Measurements from ENCODE around the gene LYRM2.

The LYRM2 gene

DNA sequence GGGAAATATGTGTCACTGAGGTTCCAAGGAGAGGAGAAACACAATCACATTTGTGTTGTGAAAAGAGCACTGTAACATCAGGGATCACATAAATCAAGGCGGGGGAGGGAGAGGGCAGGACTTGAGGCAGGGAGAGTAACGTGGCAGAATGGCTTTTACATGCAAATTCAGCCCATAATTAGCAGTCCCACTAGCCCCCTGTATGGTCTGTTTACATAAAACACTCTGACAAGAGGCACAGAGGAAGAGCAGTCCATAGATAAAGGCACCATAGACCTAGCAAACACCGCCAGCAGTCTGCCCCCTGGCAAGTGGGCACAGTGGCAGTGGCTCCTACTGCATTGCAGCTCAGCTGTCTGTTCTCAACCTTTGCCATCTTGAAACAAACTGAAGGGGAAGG is 82.7 kb downstream of the LYRM2 start:
- H3K4me3 ChIP-seq (ENCODE audit: extremely low read depth, insufficient read depth, low read length, poor library complexity, severe bottlenecking) = no peak overlapping the region
- peaks cover 10% of the 10 kb centered on the region for H3K4me1 ChIP-seq (ENCODE audit: control insufficient read depth, insufficient read depth, low read length, poor library complexity, severe bottlenecking)
- H3K27ac ChIP-seq (ENCODE audit: low read depth, low read length, severe bottlenecking) = no peak overlapping the region
- WGBS, 2 experiments (ENCODE audit: insufficient coverage in 2 of 2) = 33 to 43% methylated on average over 1 to 3 of the region's 3 CpGs
- no peaks in the 10 kb centered on the region for H3K36me3 ChIP-seq (ENCODE audit: control insufficient read depth, insufficient read depth, low read length)
- peaks cover 12% of the 10 kb centered on the region for H3K9me3 ChIP-seq (ENCODE audit: control insufficient read depth, low read length)

GRCh38 chr6:89555031-89555430 is 83.5 kb downstream of the LYRM2 start:
- no peak overlapping the region for H3K4me3 ChIP-seq (ENCODE audit: extremely low read depth, insufficient read depth, low read length, poor library complexity, severe bottlenecking)
- no peaks in the 10 kb centered on the region for H3K36me3 ChIP-seq (ENCODE audit: control insufficient read depth, insufficient read depth, low read length)
- peaks cover 12% of the 10 kb centered on the region for H3K9me3 ChIP-seq (ENCODE audit: control insufficient read depth, low read length)
- H3K4me1 ChIP-seq (ENCODE audit: control insufficient read depth, insufficient read depth, low read length, poor library complexity, severe bottlenecking) = peaks cover 8% of the 10 kb centered on the region
- WGBS, 2 experiments (ENCODE audit: insufficient coverage in 2 of 2) = no CpG with 5 or more reads among the region's 4 CpGs
- no peak overlapping the region for H3K27ac ChIP-seq (ENCODE audit: low read depth, low read length, severe bottlenecking)

DNA sequence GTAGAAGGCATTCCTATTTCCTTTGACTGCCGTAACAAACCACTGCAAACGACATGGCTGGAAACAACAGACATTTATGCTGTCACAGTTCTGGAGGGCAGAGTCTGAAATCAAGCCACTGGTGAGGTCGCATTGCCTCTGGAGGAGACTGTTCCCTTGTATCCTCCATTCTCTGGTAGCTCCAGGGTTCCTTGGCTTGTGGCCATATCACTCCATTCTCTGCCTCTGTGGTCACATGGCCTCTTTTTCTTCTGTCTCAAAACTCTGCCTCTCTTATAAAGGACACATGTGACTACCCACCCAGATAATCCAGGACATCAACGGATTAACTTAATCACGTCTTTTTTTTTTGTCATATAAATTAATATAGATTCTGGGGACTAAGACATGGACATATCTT is 84.4 kb downstream of the LYRM2 start:
- H3K27ac ChIP-seq (ENCODE audit: low read depth, low read length, severe bottlenecking) = no peak overlapping the region
- H3K9me3 ChIP-seq (ENCODE audit: control insufficient read depth, low read length) = peaks cover 12% of the 10 kb centered on the region
- H3K36me3 ChIP-seq (ENCODE audit: control insufficient read depth, insufficient read depth, low read length) = no peaks in the 10 kb centered on the region
- H3K4me1 ChIP-seq (ENCODE audit: control insufficient read depth, insufficient read depth, low read length, poor library complexity, severe bottlenecking) = peaks cover 8% of the 10 kb centered on the region
- no peak overlapping the region for H3K4me3 ChIP-seq (ENCODE audit: extremely low read depth, insufficient read depth, low read length, poor library complexity, severe bottlenecking)
- 94 to 98% methylated on average over 3 of the region's 5 CpGs for whole genome bisulfite sequencing, 2 experiments (ENCODE audit: insufficient coverage in 2 of 2)

DNA sequence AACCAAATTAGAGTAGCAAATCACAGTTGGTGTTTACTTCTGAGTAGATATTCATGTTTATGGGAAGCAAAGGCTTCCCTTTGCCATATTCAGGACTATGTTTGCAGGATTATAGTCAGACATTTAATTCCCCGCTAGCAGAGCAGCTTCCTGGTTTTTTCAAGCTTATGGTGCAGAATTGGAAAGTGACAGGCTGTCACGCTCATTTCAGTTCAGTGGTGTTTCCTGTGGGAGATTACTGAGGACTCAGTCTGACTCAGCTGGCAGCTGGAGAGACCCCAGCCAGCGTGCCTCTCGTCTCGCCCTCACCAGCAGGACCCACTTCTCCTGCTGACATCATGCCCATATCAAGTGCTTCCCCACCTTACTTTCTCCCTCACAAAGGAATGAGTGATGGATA is 85.1 kb downstream of the LYRM2 start:
- H3K4me1 ChIP-seq (ENCODE audit: control insufficient read depth, insufficient read depth, low read length, poor library complexity, severe bottlenecking) = peaks cover 8% of the 10 kb centered on the region
- H3K36me3 ChIP-seq (ENCODE audit: control insufficient read depth, insufficient read depth, low read length) = no peaks in the 10 kb centered on the region
- WGBS, 2 experiments (ENCODE audit: insufficient coverage in 2 of 2) = 78 to 100% methylated on average over 1 to 2 of the region's 5 CpGs
- H3K9me3 ChIP-seq (ENCODE audit: control insufficient read depth, low read length) = peaks cover 12% of the 10 kb centered on the region
- no peak overlapping the region for H3K4me3 ChIP-seq (ENCODE audit: extremely low read depth, insufficient read depth, low read length, poor library complexity, severe bottlenecking)
- no peak overlapping the region for H3K27ac ChIP-seq (ENCODE audit: low read depth, low read length, severe bottlenecking)

- 56 to 60% methylated on average over 1 to 2 of the region's 5 CpGs for WGBS, 2 experiments (ENCODE audit: insufficient coverage in 2 of 2)
- Histone ChIP-seq H3K27ac (ENCODE audit: low read depth, low read length, severe bottlenecking) (no peak overlapping the region), H3K9me3 (ENCODE audit: control insufficient read depth, low read length) (no peaks in the 10 kb centered on the region), H3K4me1 (ENCODE audit: control insufficient read depth, insufficient read depth, low read length, poor library complexity, severe bottlenecking) (peaks cover 4% of the 10 kb centered on the region), H3K4me3 (ENCODE audit: extremely low read depth, insufficient read depth, low read length, poor library complexity, severe bottlenecking) (no peak overlapping the region), H3K36me3 (ENCODE audit: control insufficient read depth, insufficient read depth, low read length) (no peaks in the 10 kb centered on the region)
Observed at GRCh38 chr6:89547281-89547680, 91.3 kb downstream of the LYRM2 start.

DNA sequence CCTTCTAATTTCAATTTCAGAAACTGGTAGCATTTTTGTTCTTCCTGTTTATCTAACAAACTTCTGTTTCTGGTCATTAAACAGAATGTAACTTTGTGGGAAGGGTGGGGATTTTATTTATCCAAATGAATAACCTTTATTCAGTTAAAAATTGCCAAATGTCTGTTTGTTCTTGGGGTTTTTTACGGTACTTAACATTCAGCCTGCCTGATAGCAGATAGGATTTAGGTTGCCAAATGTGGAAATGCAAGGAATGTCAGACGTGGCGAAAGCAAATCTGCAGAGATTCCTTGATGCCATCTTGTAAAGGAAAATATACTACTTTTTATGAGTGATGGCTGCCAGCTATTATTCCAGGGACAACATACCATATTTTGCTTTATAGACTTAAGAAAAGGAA is 95.7 kb downstream of the LYRM2 start:
- 100% methylated on average over 1 of the region's 3 CpGs; no CpG with 5 or more reads in 1 of the 2 experiments for WGBS, 2 experiments (ENCODE audit: insufficient coverage in 2 of 2)
- no peak overlapping the region for H3K4me3 ChIP-seq (ENCODE audit: extremely low read depth, insufficient read depth, low read length, poor library complexity, severe bottlenecking)
- no peaks in the 10 kb centered on the region for H3K9me3 ChIP-seq (ENCODE audit: control insufficient read depth, low read length)
- H3K36me3 ChIP-seq (ENCODE audit: control insufficient read depth, insufficient read depth, low read length) = no peaks in the 10 kb centered on the region
- H3K4me1 ChIP-seq (ENCODE audit: control insufficient read depth, insufficient read depth, low read length, poor library complexity, severe bottlenecking) = no peaks in the 10 kb centered on the region
- H3K27ac ChIP-seq (ENCODE audit: low read depth, low read length, severe bottlenecking) = no peak overlapping the region

- Histone ChIP-seq H3K36me3 (ENCODE audit: control insufficient read depth, insufficient read depth, low read length) (no peaks in the 10 kb centered on the region), H3K9me3 (ENCODE audit: control insufficient read depth, low read length) (no peaks in the 10 kb centered on the region), H3K27ac (ENCODE audit: low read depth, low read length, severe bottlenecking) (no peak overlapping the region), H3K4me3 (ENCODE audit: extremely low read depth, insufficient read depth, low read length, poor library complexity, severe bottlenecking) (no peak overlapping the region), H3K4me1 (ENCODE audit: control insufficient read depth, insufficient read depth, low read length, poor library complexity, severe bottlenecking) (no peaks in the 10 kb centered on the region)
- 92 to 94% methylated on average over 9 to 10 of the region's 12 CpGs for WGBS, 2 experiments (ENCODE audit: insufficient coverage in 2 of 2)
Observed at GRCh38 chr6:89542081-89542857, 96.3 kb downstream of the LYRM2 start.

DNA sequence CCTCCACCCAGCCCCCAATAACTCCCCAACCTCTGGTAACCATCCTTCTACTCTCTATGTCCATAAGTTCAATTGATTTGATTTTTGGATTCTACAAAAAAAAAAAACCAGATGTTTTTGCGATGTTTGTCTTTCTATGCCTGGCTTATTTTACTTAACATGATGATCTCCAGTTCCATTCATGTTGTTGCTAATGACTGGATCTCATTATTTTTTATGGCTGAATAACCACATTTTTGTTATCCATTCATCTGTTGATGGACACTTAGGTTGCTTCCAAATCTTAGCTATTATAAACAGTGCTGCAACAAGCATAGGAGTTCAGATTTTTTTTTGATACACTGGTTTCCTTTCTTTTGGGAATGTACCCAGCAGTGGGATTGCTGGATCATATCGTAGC is 98.8 kb downstream of the LYRM2 start:
- Histone ChIP-seq H3K4me3 (ENCODE audit: extremely low read depth, insufficient read depth, low read length, poor library complexity, severe bottlenecking) (no peak overlapping the region), H3K9me3 (ENCODE audit: control insufficient read depth, low read length) (no peaks in the 10 kb centered on the region), H3K4me1 (ENCODE audit: control insufficient read depth, insufficient read depth, low read length, poor library complexity, severe bottlenecking) (no peaks in the 10 kb centered on the region), H3K27ac (ENCODE audit: low read depth, low read length, severe bottlenecking) (no peak overlapping the region), H3K36me3 (ENCODE audit: control insufficient read depth, insufficient read depth, low read length) (no peaks in the 10 kb centered on the region)
- WGBS, 2 experiments (ENCODE audit: insufficient coverage in 2 of 2) = no CpG with 5 or more reads among the region's 2 CpGs

DNA sequence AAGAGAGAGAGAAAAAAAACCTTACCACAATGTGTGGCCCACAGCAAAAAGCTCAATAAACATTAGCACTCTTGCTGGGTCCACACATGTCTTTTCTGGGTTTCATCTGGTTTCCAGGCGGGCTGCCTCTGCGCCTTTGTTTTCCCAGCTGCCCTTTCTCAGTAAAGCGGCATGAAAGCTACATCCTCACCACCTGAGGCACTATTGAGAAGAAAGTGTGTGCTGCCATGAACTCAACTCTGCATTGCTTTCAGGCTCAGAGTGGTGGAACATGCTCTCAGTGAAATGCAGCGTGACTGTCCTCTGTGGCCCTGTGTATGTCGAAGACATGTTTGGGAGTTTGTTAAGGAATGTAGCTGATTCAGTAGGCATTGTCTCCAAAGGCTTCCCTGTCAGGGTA is 102.3 kb downstream of the LYRM2 start:
- no peaks in the 10 kb centered on the region for H3K9me3 ChIP-seq (ENCODE audit: control insufficient read depth, low read length)
- 74 to 82% methylated on average over 4 to 5 of the region's 5 CpGs for WGBS, 2 experiments (ENCODE audit: insufficient coverage in 2 of 2)
- no peak overlapping the region for H3K27ac ChIP-seq (ENCODE audit: low read depth, low read length, severe bottlenecking)
- H3K36me3 ChIP-seq (ENCODE audit: control insufficient read depth, insufficient read depth, low read length) = no peaks in the 10 kb centered on the region
- no peak overlapping the region for H3K4me3 ChIP-seq (ENCODE audit: extremely low read depth, insufficient read depth, low read length, poor library complexity, severe bottlenecking)
- H3K4me1 ChIP-seq (ENCODE audit: control insufficient read depth, insufficient read depth, low read length, poor library complexity, severe bottlenecking) = no peaks in the 10 kb centered on the region

DNA sequence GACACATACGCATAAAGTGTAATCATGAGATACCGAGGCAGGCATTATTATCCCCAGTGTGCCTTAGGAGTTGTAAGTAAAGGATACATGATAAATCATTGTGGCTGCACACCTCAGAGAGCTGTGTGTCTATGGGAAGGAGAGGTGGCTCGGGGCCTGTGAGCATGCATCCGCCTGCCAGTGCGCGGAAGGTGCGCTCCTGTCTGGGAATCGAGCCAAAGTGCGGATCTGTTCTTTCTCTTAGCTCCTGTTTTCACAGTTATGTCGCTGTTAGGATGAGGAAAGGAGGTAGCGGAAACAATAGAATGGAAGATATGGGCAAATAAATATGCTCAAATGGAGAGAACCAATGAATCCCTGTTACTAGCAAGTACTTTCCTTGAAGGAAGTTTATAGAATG is 107.6 kb downstream of the LYRM2 start:
- no peaks in the 10 kb centered on the region for H3K9me3 ChIP-seq (ENCODE audit: control insufficient read depth, low read length)
- no peak overlapping the region for H3K27ac ChIP-seq (ENCODE audit: low read depth, low read length, severe bottlenecking)
- H3K4me1 ChIP-seq (ENCODE audit: control insufficient read depth, insufficient read depth, low read length, poor library complexity, severe bottlenecking) = peaks cover 4% of the 10 kb centered on the region
- no peaks in the 10 kb centered on the region for H3K36me3 ChIP-seq (ENCODE audit: control insufficient read depth, insufficient read depth, low read length)
- no peak overlapping the region for H3K4me3 ChIP-seq (ENCODE audit: extremely low read depth, insufficient read depth, low read length, poor library complexity, severe bottlenecking)
- WGBS, 2 experiments (ENCODE audit: insufficient coverage in 2 of 2) = 91 to 92% methylated on average over 10 of the region's 11 CpGs

DNA sequence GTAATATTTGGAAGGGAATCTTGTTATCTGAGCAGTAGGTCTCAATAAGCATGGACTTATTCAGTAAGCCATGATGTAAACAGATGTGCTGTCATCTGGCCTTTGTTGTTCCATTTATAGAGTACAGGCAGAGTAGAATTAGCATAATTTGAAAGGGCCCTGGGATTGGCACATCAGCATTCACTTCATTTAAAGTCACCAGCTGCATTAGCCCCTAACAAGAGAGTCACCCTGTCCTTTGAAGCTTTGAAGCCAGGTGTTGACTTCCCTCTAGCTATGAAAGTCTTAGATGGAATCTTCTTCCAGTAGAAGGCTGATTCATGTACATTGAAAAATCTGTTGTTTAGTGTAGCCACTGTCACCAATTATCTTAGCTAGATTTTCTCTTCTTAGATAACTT is 109.7 kb downstream of the LYRM2 start:
- Histone ChIP-seq H3K9me3 (ENCODE audit: control insufficient read depth, low read length) (no peaks in the 10 kb centered on the region), H3K4me3 (ENCODE audit: extremely low read depth, insufficient read depth, low read length, poor library complexity, severe bottlenecking) (no peak overlapping the region), H3K27ac (ENCODE audit: low read depth, low read length, severe bottlenecking) (no peak overlapping the region), H3K4me1 (ENCODE audit: control insufficient read depth, insufficient read depth, low read length, poor library complexity, severe bottlenecking) (peaks cover 4% of the 10 kb centered on the region), H3K36me3 (ENCODE audit: control insufficient read depth, insufficient read depth, low read length) (no peaks in the 10 kb centered on the region)

Data from mesodermal cell (in vitro differentiated cells).